Fibroblast of lung (primary cell): Measurements from ENCODE around the gene SCO2.

Experiments
- CTCF ChIP-seq, 2 donors: IDR thresholded peaks in 1 of 2; conservative IDR thresholded peaks in 1 of 2; 1 replicate in 1 of 2; 2 replicates in 1 of 2; pipeline ENCODE4 v1.5.1; 2011 to 2012; ENCODE audit warnings: low read length in 2 of 2, control low read depth in 1 of 2, inconsistent platforms in 1 of 2, low read depth in 1 of 2, mild to moderate bottlenecking in 1 of 2
- EZH2 ChIP-seq: IDR thresholded peaks from 2 replicates; pipeline ENCODE4 v1.5.1; 2012; ENCODE audit warnings: low read length, control low read depth, mild to moderate bottlenecking; ENCODE audit errors: missing control alignments

- no peak for TF ChIP-seq CTCF (conservative IDR thresholded peaks at IDR 0.05 in 1 of 2, IDR thresholded peaks at IDR 0.05 in 1 of 2; ENCODE audit: low read depth in 1 of 2, low read length in 2 of 2)
- TF ChIP-seq EZH2 = no peak
Observed at GRCh38 chr22:50530580-50530876, 5.1 kb upstream of the SCO2 start.
